PC-9 (cell line): Measurements from ENCODE around the gene ITPRIP.

Experiments
- EZH2 ChIP-seq: fragments of 200-600 bp; sonication (generic); IDR thresholded peaks from 2 replicates; pipeline ENCODE4 v1.8.0; 2017; ENCODE audit warnings: antibody characterized with exemption, low read depth
- TF ChIP-seq, protein P1 (sequence below): fragments of 200-600 bp; sonication (generic); conservative IDR thresholded peaks from 2 replicates; pipeline ENCODE4 v1.6.1; 2017; ENCODE audit warnings: mixed run types, antibody characterized with exemption, mild to moderate bottlenecking, moderate library complexity

DNA sequence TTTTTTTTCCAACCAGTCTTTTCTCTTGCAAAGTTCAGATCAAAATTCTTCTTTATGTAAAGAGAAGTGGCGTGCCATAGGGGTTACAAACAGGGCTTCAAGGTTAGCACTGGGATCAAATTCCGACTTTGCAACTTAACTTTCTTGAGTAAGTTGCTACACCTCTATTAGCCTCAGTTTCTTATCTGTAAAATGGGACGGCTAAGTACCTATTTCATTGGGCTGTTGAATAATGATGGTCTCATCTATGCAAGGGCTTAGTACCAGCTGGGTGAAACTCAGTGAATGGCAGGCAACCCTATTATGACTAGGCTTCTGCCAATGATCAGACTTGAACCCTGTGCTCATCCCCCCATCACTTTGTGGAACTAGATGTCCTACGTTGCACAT, 33.9 kb downstream of the ITPRIP start:
- TF ChIP-seq, protein P1, sequence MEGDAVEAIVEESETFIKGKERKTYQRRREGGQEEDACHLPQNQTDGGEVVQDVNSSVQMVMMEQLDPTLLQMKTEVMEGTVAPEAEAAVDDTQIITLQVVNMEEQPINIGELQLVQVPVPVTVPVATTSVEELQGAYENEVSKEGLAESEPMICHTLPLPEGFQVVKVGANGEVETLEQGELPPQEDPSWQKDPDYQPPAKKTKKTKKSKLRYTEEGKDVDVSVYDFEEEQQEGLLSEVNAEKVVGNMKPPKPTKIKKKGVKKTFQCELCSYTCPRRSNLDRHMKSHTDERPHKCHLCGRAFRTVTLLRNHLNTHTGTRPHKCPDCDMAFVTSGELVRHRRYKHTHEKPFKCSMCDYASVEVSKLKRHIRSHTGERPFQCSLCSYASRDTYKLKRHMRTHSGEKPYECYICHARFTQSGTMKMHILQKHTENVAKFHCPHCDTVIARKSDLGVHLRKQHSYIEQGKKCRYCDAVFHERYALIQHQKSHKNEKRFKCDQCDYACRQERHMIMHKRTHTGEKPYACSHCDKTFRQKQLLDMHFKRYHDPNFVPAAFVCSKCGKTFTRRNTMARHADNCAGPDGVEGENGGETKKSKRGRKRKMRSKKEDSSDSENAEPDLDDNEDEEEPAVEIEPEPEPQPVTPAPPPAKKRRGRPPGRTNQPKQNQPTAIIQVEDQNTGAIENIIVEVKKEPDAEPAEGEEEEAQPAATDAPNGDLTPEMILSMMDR = no peak
- TF ChIP-seq EZH2 = no peak
